ENCODE data around the gene CTU2. TPM values are rescaled to one million over a fixed set of nuclear protein-coding genes. Genes with fewer than 3 reads are reported as not detected.
"Not testable (repeated sequence)": the region's sequence is repeated elsewhere in the genome, so short reads cannot be mapped to it uniquely, and the experiment has no call there.

CTU2 gene
- polyA plus RNA-seq, 1 donor, result 11.0 TPM

- H3K4me1 ChIP-seq (ENCODE audit: control insufficient read depth, insufficient read depth, low read length), result peaks cover 3% of the 10 kb centered on the region
- H3K27ac ChIP-seq (ENCODE audit: low read length), result no peak overlapping the region
- no peak overlapping the region for H3K4me3 ChIP-seq (ENCODE audit: low read length)
- no peak for DNase-seq
- no peaks in the 10 kb centered on the region for H3K9me3 ChIP-seq (ENCODE audit: control insufficient read depth, low read depth, low read length)
- WGBS (ENCODE audit: insufficient coverage, low lambda C conversion rate), result no CpG with 5 or more reads among the region's 5 CpGs
- no peaks in the 10 kb centered on the region for H3K36me3 ChIP-seq (ENCODE audit: control insufficient read depth, insufficient read depth, low read length)
- H3K27me3 ChIP-seq (ENCODE audit: control insufficient read depth, insufficient read depth, low read length), result no peaks in the 10 kb centered on the region
Observed at GRCh38 chr16:88667461-88667860, 38.8 kb upstream of the CTU2 start.

GRCh38 chr16:88669493-88669892 is 36.8 kb upstream of the CTU2 start:
- not testable (repeated sequence) for H3K9me3 ChIP-seq (ENCODE audit: control insufficient read depth, low read depth, low read length); H3K4me3 ChIP-seq (ENCODE audit: low read length); H3K27me3 ChIP-seq (ENCODE audit: control insufficient read depth, insufficient read depth, low read length); H3K4me1 ChIP-seq (ENCODE audit: control insufficient read depth, insufficient read depth, low read length); DNase-seq; H3K27ac ChIP-seq (ENCODE audit: low read length); H3K36me3 ChIP-seq (ENCODE audit: control insufficient read depth, insufficient read depth, low read length)
- no CpG with 5 or more reads among the region's 8 CpGs for WGBS (ENCODE audit: insufficient coverage, low lambda C conversion rate)

- Histone ChIP-seq H3K4me3 (ENCODE audit: low read length) (no peak overlapping the region), H3K36me3 (ENCODE audit: control insufficient read depth, insufficient read depth, low read length) (no peaks in the 10 kb centered on the region), H3K27ac (ENCODE audit: low read length) (no peak overlapping the region), H3K4me1 (ENCODE audit: control insufficient read depth, insufficient read depth, low read length) (no peaks in the 10 kb centered on the region), H3K27me3 (ENCODE audit: control insufficient read depth, insufficient read depth, low read length) (no peaks in the 10 kb centered on the region), H3K9me3 (ENCODE audit: control insufficient read depth, low read depth, low read length) (no peaks in the 10 kb centered on the region)
- no peak for DNase-seq
- no CpG with 5 or more reads among the region's 10 CpGs for WGBS (ENCODE audit: insufficient coverage, low lambda C conversion rate)
Observed at GRCh38 chr16:88669980-88670379, 36.3 kb upstream of the CTU2 start.

DNA sequence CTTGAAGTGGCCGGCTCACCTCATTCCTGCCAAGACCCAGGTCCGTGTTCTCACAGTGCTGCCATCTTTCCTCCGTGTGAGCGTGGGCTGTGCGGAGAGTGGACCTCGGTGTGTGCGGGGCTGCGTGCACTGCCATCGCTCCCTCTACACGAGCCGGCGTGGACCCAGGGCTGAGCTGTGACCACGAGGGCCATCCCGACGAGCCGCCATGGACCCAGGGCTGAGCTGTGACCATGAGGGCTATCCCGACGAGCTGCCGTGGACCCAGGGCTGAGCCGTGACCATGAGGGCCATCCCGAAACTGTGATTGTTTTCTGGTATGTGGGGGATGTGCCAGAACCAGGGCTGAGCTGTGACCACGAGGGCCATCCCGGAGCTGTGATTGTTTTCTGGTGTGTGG is 34.5 kb upstream of the CTU2 start:
- H3K36me3 ChIP-seq (ENCODE audit: control insufficient read depth, insufficient read depth, low read length), result no peaks in the 10 kb centered on the region
- H3K4me3 ChIP-seq (ENCODE audit: low read length), result no peak overlapping the region
- no peak for DNase-seq
- no peaks in the 10 kb centered on the region for H3K9me3 ChIP-seq (ENCODE audit: control insufficient read depth, low read depth, low read length)
- H3K4me1 ChIP-seq (ENCODE audit: control insufficient read depth, insufficient read depth, low read length), result no peaks in the 10 kb centered on the region
- no peaks in the 10 kb centered on the region for H3K27me3 ChIP-seq (ENCODE audit: control insufficient read depth, insufficient read depth, low read length)
- no CpG with 5 or more reads among the region's 23 CpGs for WGBS (ENCODE audit: insufficient coverage, low lambda C conversion rate)
- no peak overlapping the region for H3K27ac ChIP-seq (ENCODE audit: low read length)

DNA sequence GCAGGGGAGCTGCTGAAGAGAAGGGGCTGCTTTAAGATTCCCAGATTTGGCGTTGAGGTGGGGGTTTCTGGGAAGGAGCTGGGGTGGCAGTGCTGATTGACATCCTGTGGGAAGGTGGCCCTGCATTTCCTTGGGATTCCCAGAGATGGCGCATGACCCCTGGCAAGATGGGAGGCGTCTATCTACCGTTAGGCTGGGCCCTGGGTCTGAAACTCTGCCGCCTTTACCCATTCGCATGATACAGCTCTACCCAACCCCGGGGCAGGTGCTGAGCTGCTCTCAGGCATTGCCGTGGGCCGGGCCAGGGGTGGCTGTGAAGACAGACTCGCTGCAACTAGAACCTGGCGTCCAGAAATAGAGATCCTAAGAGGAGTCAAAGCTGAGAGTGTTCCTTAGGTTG is 33.5 kb upstream of the CTU2 start:
- Histone ChIP-seq H3K9me3 (ENCODE audit: control insufficient read depth, low read depth, low read length) (no peaks in the 10 kb centered on the region), H3K27me3 (ENCODE audit: control insufficient read depth, insufficient read depth, low read length) (peaks cover 2% of the 10 kb centered on the region), H3K4me1 (ENCODE audit: control insufficient read depth, insufficient read depth, low read length) (no peaks in the 10 kb centered on the region), H3K36me3 (ENCODE audit: control insufficient read depth, insufficient read depth, low read length) (no peaks in the 10 kb centered on the region), H3K27ac (ENCODE audit: low read length) (no peak overlapping the region), H3K4me3 (ENCODE audit: low read length) (no peak overlapping the region)
- WGBS (ENCODE audit: insufficient coverage, low lambda C conversion rate), result no CpG with 5 or more reads among the region's 11 CpGs
- DNase-seq, result no peak

DNA sequence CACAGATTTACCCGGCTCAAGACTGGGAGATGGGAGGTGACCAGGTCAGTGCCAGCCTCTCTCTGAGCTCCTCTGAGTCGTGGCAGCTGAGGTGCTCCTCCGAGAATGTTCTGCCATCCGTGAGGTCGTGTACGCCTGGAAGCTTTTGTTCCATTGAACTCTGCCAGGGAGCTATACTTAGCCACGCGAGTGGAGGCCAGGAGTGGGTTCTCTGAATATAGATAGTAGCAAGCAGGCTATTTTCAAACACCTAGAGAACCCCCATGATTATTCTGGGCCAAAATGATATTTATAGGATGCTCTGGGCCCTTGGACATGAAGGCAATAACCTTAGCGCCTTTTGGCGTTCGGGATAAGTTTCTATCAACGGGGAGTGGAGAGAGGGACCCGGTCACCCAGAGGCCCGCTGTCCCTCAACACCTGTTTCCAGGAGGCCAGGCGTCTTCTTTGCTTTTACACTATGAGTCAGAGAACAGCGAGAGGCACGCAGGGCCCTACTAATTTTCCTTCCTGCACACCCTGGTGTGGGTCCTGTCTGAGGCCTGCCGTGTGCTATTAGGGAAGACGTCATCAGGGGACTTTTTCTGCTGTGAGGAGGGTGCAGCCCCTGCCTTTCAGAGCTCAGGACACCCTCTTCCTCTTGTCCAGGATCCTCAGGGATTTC is 32.5 kb upstream of the CTU2 start:
- Histone ChIP-seq H3K27me3 (ENCODE audit: control insufficient read depth, insufficient read depth, low read length) (peaks cover 13% of the 10 kb centered on the region), H3K4me3 (ENCODE audit: low read length) (no peak overlapping the region), H3K36me3 (ENCODE audit: control insufficient read depth, insufficient read depth, low read length) (no peaks in the 10 kb centered on the region), H3K27ac (ENCODE audit: low read length) (no peak overlapping the region), H3K4me1 (ENCODE audit: control insufficient read depth, insufficient read depth, low read length) (no peaks in the 10 kb centered on the region), H3K9me3 (ENCODE audit: control insufficient read depth, low read depth, low read length) (no peaks in the 10 kb centered on the region)
- WGBS (ENCODE audit: insufficient coverage, low lambda C conversion rate), result no CpG with 5 or more reads among the region's 19 CpGs
- DNase-seq, result no peak

DNA sequence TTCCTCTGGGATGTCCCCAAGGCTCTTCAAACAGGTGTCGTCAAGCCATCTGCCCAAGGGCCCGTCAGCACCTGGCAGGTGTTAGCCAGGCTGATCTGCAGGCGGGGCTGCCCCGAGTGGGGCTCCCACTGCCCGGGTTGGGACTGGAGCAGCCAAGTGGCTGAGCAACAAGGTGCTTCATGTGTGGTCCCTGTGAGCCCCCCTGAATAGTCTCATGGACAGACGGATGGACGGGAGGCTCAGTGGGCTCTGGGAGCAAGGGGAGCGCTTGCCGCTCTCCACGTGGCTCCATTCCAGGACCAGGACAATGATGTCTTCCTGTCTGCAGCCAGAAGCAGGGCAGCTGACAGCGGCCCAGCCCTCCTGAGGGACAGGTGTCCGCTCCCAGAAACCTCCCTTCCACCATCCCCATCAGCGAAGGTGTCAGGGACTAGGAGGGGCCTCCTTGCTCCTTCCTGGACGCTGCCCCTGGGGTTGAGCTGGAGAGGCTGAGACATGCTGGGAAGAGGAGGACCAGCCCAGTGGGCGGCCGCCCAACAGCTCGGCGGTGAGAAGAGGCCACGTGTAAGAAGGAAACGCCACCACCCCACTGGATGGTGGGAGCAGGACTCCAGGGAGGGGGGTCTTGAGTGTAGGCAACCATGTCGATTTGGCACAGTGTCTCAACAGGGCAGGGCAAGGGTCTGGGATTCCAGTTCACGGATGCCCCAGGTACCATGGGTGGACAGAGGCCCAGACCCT is 29.6 kb upstream of the CTU2 start:
- Histone ChIP-seq H3K4me3 (ENCODE audit: low read length) (no peak overlapping the region), H3K36me3 (ENCODE audit: control insufficient read depth, insufficient read depth, low read length) (no peaks in the 10 kb centered on the region), H3K27me3 (ENCODE audit: control insufficient read depth, insufficient read depth, low read length) (peaks cover 23% of the 10 kb centered on the region), H3K27ac (ENCODE audit: low read length) (no peak overlapping the region), H3K4me1 (ENCODE audit: control insufficient read depth, insufficient read depth, low read length) (no peaks in the 10 kb centered on the region), H3K9me3 (ENCODE audit: control insufficient read depth, low read depth, low read length) (no peaks in the 10 kb centered on the region)
- DNase-seq, result no peak
- no CpG with 5 or more reads among the region's 22 CpGs for WGBS (ENCODE audit: insufficient coverage, low lambda C conversion rate)

- no CpG with 5 or more reads among the region's 13 CpGs for WGBS (ENCODE audit: insufficient coverage, low lambda C conversion rate)
- H3K27me3 ChIP-seq (ENCODE audit: control insufficient read depth, insufficient read depth, low read length), result peaks cover 29% of the 10 kb centered on the region
- no peaks in the 10 kb centered on the region for H3K9me3 ChIP-seq (ENCODE audit: control insufficient read depth, low read depth, low read length)
- no peaks in the 10 kb centered on the region for H3K4me1 ChIP-seq (ENCODE audit: control insufficient read depth, insufficient read depth, low read length)
- no peak for DNase-seq
- no peak overlapping the region for H3K4me3 ChIP-seq (ENCODE audit: low read length)
- H3K27ac ChIP-seq (ENCODE audit: low read length), result no peak overlapping the region
- no peaks in the 10 kb centered on the region for H3K36me3 ChIP-seq (ENCODE audit: control insufficient read depth, insufficient read depth, low read length)
Observed at GRCh38 chr16:88677721-88678120, 28.6 kb upstream of the CTU2 start.

DNA sequence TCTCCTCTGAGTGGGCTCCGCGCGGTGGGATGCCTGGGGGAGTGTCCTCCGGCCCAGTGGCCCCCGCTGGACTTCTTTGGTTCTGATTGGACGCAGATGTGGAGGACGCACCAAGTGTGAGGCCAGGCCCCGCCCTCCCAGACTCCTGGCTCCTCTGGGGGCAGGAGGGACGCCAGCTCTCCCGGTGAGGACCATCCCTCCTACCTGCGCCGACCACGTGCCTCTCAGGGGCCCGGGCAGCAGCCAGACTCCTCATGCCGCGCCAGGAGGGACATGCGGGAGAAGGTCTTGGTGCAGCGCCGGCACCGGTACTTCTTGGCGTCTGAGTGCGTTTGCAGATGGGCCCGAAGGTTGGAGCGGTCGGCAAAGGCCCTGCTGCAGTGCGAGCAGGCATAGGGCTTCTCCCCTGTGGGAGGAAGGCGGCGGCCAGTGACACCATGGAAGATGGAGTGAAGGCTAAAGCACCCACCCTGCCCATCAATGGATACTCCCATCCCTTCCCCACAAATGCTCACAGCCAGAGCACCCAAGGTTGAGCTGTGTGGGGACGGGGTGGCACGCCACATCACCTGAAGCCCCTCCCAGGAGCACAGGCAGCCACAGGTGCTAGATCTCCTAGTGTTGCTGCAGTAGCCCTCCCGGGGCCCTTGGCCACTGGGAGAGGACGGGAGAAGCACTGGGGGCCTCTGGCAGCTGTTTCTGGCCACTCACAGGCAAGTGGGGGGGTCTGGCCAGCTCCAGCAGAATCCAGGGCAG is 27.9 kb upstream of the CTU2 start:
- Histone ChIP-seq H3K27ac (ENCODE audit: low read length) (no peak overlapping the region), H3K27me3 (ENCODE audit: control insufficient read depth, insufficient read depth, low read length) (peaks cover 29% of the 10 kb centered on the region), H3K4me3 (ENCODE audit: low read length) (no peak overlapping the region), H3K4me1 (ENCODE audit: control insufficient read depth, insufficient read depth, low read length) (no peaks in the 10 kb centered on the region), H3K9me3 (ENCODE audit: control insufficient read depth, low read depth, low read length) (no peaks in the 10 kb centered on the region), H3K36me3 (ENCODE audit: control insufficient read depth, insufficient read depth, low read length) (no peaks in the 10 kb centered on the region)
- no peak for DNase-seq
- WGBS (ENCODE audit: insufficient coverage, low lambda C conversion rate), result no CpG with 5 or more reads among the region's 32 CpGs

DNA sequence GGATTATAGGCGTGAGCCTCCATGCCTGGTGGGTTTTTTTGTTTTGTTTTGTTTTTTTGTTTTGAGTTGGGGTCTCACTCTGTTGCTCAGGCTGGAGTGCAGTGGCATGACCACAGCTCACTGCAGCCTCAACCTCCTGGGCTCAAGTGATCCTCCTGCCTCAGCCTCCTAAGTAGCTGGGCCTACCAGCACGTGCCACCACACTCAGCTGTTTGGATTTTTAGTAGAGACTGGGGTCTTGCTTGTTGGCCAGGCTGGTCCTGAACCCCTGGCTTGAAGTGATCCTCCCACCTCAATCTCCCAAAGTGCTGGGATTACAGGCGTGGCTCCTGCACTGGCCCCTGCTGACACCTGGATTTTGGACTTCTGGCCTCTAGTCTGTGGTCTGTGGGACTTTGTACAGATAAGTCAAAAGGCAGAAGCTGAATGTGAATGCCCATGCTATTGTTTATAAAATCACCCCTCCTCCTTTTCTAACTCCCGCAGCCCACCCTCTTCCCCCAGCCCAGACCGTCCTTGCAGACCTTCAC is 25.7 kb upstream of the CTU2 start:
- no CpG with 5 or more reads among the region's 5 CpGs for WGBS (ENCODE audit: insufficient coverage, low lambda C conversion rate)
- peaks cover 2% of the 10 kb centered on the region for H3K4me1 ChIP-seq (ENCODE audit: control insufficient read depth, insufficient read depth, low read length)
- H3K27me3 ChIP-seq (ENCODE audit: control insufficient read depth, insufficient read depth, low read length), result peaks cover 51% of the 10 kb centered on the region
- no peak overlapping the region for H3K4me3 ChIP-seq (ENCODE audit: low read length)
- DNase-seq, result no peak
- no peaks in the 10 kb centered on the region for H3K36me3 ChIP-seq (ENCODE audit: control insufficient read depth, insufficient read depth, low read length)
- H3K9me3 ChIP-seq (ENCODE audit: control insufficient read depth, low read depth, low read length), result no peaks in the 10 kb centered on the region
- H3K27ac ChIP-seq (ENCODE audit: low read length), result no peak overlapping the region

Measured in large intestine (tissue), 3 donors.